Measurements from ENCODE around the gene TBCE. TPM values are rescaled to one million over a fixed set of nuclear protein-coding genes. Genes with fewer than 3 reads are reported as not detected.
"Not testable (repeated sequence)": the region's sequence is repeated elsewhere in the genome, so short reads cannot be mapped to it uniquely, and the experiment has no call there.

The TBCE gene
- polyA plus RNA-seq, 1 donor from 2014 or later: 72.9 TPM

- no peak for TF ChIP-seq MXI1 (conservative IDR thresholded peaks at IDR 0.05; ENCODE audit: poor library complexity, severe bottlenecking)
- TF ChIP-seq POLR2AphosphoS5 (IDR thresholded peaks at IDR 0.05): no peak
- TF ChIP-seq, protein P1, sequence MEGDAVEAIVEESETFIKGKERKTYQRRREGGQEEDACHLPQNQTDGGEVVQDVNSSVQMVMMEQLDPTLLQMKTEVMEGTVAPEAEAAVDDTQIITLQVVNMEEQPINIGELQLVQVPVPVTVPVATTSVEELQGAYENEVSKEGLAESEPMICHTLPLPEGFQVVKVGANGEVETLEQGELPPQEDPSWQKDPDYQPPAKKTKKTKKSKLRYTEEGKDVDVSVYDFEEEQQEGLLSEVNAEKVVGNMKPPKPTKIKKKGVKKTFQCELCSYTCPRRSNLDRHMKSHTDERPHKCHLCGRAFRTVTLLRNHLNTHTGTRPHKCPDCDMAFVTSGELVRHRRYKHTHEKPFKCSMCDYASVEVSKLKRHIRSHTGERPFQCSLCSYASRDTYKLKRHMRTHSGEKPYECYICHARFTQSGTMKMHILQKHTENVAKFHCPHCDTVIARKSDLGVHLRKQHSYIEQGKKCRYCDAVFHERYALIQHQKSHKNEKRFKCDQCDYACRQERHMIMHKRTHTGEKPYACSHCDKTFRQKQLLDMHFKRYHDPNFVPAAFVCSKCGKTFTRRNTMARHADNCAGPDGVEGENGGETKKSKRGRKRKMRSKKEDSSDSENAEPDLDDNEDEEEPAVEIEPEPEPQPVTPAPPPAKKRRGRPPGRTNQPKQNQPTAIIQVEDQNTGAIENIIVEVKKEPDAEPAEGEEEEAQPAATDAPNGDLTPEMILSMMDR (IDR thresholded peaks at IDR 0.05; ENCODE audit: poor library complexity, severe bottlenecking): no peak
- TF ChIP-seq, protein P2, sequence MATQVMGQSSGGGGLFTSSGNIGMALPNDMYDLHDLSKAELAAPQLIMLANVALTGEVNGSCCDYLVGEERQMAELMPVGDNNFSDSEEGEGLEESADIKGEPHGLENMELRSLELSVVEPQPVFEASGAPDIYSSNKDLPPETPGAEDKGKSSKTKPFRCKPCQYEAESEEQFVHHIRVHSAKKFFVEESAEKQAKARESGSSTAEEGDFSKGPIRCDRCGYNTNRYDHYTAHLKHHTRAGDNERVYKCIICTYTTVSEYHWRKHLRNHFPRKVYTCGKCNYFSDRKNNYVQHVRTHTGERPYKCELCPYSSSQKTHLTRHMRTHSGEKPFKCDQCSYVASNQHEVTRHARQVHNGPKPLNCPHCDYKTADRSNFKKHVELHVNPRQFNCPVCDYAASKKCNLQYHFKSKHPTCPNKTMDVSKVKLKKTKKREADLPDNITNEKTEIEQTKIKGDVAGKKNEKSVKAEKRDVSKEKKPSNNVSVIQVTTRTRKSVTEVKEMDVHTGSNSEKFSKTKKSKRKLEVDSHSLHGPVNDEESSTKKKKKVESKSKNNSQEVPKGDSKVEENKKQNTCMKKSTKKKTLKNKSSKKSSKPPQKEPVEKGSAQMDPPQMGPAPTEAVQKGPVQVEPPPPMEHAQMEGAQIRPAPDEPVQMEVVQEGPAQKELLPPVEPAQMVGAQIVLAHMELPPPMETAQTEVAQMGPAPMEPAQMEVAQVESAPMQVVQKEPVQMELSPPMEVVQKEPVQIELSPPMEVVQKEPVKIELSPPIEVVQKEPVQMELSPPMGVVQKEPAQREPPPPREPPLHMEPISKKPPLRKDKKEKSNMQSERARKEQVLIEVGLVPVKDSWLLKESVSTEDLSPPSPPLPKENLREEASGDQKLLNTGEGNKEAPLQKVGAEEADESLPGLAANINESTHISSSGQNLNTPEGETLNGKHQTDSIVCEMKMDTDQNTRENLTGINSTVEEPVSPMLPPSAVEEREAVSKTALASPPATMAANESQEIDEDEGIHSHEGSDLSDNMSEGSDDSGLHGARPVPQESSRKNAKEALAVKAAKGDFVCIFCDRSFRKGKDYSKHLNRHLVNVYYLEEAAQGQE (IDR thresholded peaks at IDR 0.05; ENCODE audit: borderline replicate concordance): no peak
- TF ChIP-seq EP300 (conservative IDR thresholded peaks at IDR 0.05; ENCODE audit: poor library complexity, severe bottlenecking): no peak
- no peak for TF ChIP-seq RAD21 (conservative IDR thresholded peaks at IDR 0.05)
- no peak for TF ChIP-seq TAF1 (IDR thresholded peaks at IDR 0.05; ENCODE audit: low read depth)
- TF ChIP-seq SMC3 (conservative IDR thresholded peaks at IDR 0.05; ENCODE audit: poor library complexity): no peak
- no peak for TF ChIP-seq EZH2 (IDR thresholded peaks at IDR 0.05; ENCODE audit: borderline replicate concordance, insufficient read depth, low read length, poor library complexity, severe bottlenecking)
- Histone ChIP-seq H3K9me2 (ENCODE audit: insufficient read depth, low read length) (no peaks in the 10 kb centered on the region), H3F3A (ENCODE audit: insufficient read depth, low read length, poor library complexity, severe bottlenecking) (no peaks in the 10 kb centered on the region), H3K27me3 (ENCODE audit: insufficient read depth, low read depth, low read length) (no peaks in the 10 kb centered on the region), H3K9ac (ENCODE audit: low read length) (no peak overlapping the region), H3K36me3 (ENCODE audit: insufficient read depth, low read length) (peaks cover 12% of the 10 kb centered on the region), H3K9me3 (ENCODE audit: low read length) (no peaks in the 10 kb centered on the region), H3K4me2 (ENCODE audit: low read length) (no peak overlapping the region), H3K27ac (ENCODE audit: low read length) (no peak overlapping the region), H2AFZ (ENCODE audit: low read depth, low read length) (no peak overlapping the region), H4K20me1 (ENCODE audit: insufficient read depth) (no peaks in the 10 kb centered on the region), H3K79me2 (replicated peaks; ENCODE audit: insufficient read depth, low read length) (no peaks in the 10 kb centered on the region), H3K4me3 (ENCODE audit: low read length) (no peak overlapping the region)
Observed at GRCh38 chr1:235460770-235461169, 93.5 kb downstream of the TBCE start.

GRCh38 chr1:235461954-235462353 lies 94.7 kb downstream of the TBCE start:
- TF ChIP-seq, protein P2 (IDR thresholded peaks at IDR 0.05; ENCODE audit: borderline replicate concordance): no peak
- TF ChIP-seq EP300 (conservative IDR thresholded peaks at IDR 0.05; ENCODE audit: poor library complexity, severe bottlenecking): no peak
- TF ChIP-seq TAF1 (IDR thresholded peaks at IDR 0.05; ENCODE audit: low read depth): no peak
- TF ChIP-seq, protein P1 (IDR thresholded peaks at IDR 0.05; ENCODE audit: poor library complexity, severe bottlenecking): no peak
- no peak for TF ChIP-seq SMC3 (conservative IDR thresholded peaks at IDR 0.05; ENCODE audit: poor library complexity)
- TF ChIP-seq EZH2 (IDR thresholded peaks at IDR 0.05; ENCODE audit: borderline replicate concordance, insufficient read depth, low read length, poor library complexity, severe bottlenecking): no peak
- no peak for TF ChIP-seq MXI1 (conservative IDR thresholded peaks at IDR 0.05; ENCODE audit: poor library complexity, severe bottlenecking)
- no peak for TF ChIP-seq POLR2AphosphoS5 (IDR thresholded peaks at IDR 0.05)
- no peak for TF ChIP-seq RAD21 (conservative IDR thresholded peaks at IDR 0.05)
- Histone ChIP-seq H3F3A (ENCODE audit: insufficient read depth, low read length, poor library complexity, severe bottlenecking) (no peaks in the 10 kb centered on the region), H3K36me3 (ENCODE audit: insufficient read depth, low read length) (peaks cover 12% of the 10 kb centered on the region), H3K9ac (ENCODE audit: low read length) (no peak overlapping the region), H2AFZ (ENCODE audit: low read depth, low read length) (no peak overlapping the region), H3K4me3 (ENCODE audit: low read length) (no peak overlapping the region), H3K4me2 (ENCODE audit: low read length) (no peak overlapping the region), H3K9me2 (ENCODE audit: insufficient read depth, low read length) (no peaks in the 10 kb centered on the region), H3K27ac (ENCODE audit: low read length) (no peak overlapping the region), H3K9me3 (ENCODE audit: low read length) (no peaks in the 10 kb centered on the region), H3K79me2 (replicated peaks; ENCODE audit: insufficient read depth, low read length) (no peaks in the 10 kb centered on the region), H4K20me1 (ENCODE audit: insufficient read depth) (no peaks in the 10 kb centered on the region), H3K27me3 (ENCODE audit: insufficient read depth, low read depth, low read length) (no peaks in the 10 kb centered on the region)

GRCh38 chr1:235462832-235463231 lies 95.6 kb downstream of the TBCE start:
- not testable (repeated sequence) for H3K27me3 ChIP-seq (ENCODE audit: insufficient read depth, low read depth, low read length); H3K9me2 ChIP-seq (ENCODE audit: insufficient read depth, low read length); H3F3A ChIP-seq (ENCODE audit: insufficient read depth, low read length, poor library complexity, severe bottlenecking); H3K4me2 ChIP-seq (ENCODE audit: low read length); H3K9ac ChIP-seq (ENCODE audit: low read length); H3K79me2 ChIP-seq (replicated peaks; ENCODE audit: insufficient read depth, low read length); H2AFZ ChIP-seq (ENCODE audit: low read depth, low read length); H4K20me1 ChIP-seq (ENCODE audit: insufficient read depth); H3K9me3 ChIP-seq (ENCODE audit: low read length); H3K4me3 ChIP-seq (ENCODE audit: low read length); H3K27ac ChIP-seq (ENCODE audit: low read length)
- H3K36me3 ChIP-seq (ENCODE audit: insufficient read depth, low read length): peaks cover 12% of the 10 kb centered on the region

All from neural cell (in vitro differentiated cells).